Stomach (tissue), 9 donors: ENCODE data around the gene PPP1R16B. TPM values are rescaled to one million over a fixed set of nuclear protein-coding genes. Genes with fewer than 3 reads are reported as not detected.

Experiments used
- DNase-seq, 2 donors: peaks; one replicate each; pipeline versions ENCODE4 v3.0.0 to v3.0.0-alpha.2; 2013 to 2019
- H3K27ac ChIP-seq, 5 donors: fragments of 200-600 bp in 4 of 5; sonication (generic) in 4 of 5; one replicate each; pipeline ENCODE4 v1.5.1; 2013 to 2019; ENCODE audit warnings: mild to moderate bottlenecking in 1 of 5, moderate library complexity in 1 of 5
- H3K27me3 ChIP-seq, 3 donors: fragments of 200-600 bp; sonication (generic); one replicate each; pipeline ENCODE4 v1.5.1; 2017 to 2019; ENCODE audit warnings: mixed run types in 1 of 3
- H3K36me3 ChIP-seq, 4 donors: fragments of 200-600 bp; sonication (generic); 1 replicate in 3 of 4; 2 replicates in 1 of 4; pipeline ENCODE4 v1.5.1; 2016 to 2019
- H3K4me1 ChIP-seq, 4 donors: fragments of 200-600 bp; sonication (generic); one replicate each; pipeline ENCODE4 v1.5.1; 2016 to 2019
- H3K4me3 ChIP-seq, 4 donors: fragments of 200-600 bp; sonication (generic) in 3 of 4; one replicate each; pipeline ENCODE4 v1.5.1; 2016 to 2019; ENCODE audit warnings: mild to moderate bottlenecking in 1 of 4
- H3K9me3 ChIP-seq, 4 donors: fragments of 200-600 bp; sonication (generic); one replicate each; pipeline ENCODE4 v1.5.1; 2016 to 2019
- EP300 ChIP-seq: sonication (generic); formaldehyde crosslinking; IDR thresholded peaks from one replicate; pipeline ENCODE4 v1.6.1; 2017; ENCODE audit warnings: antibody characterized with exemption
- POLR2A ChIP-seq, 4 donors: fragments of 450-650 bp; IDR thresholded peaks; one replicate each; pipeline ENCODE4 v1.6.1; 2016; ENCODE audit warnings: antibody characterized with exemption in 4 of 4, control low read depth in 2 of 4, mild to moderate bottlenecking in 1 of 4, moderate library complexity in 1 of 4
- POLR2AphosphoS5 ChIP-seq, 3 donors: sonication (generic); formaldehyde crosslinking; IDR thresholded peaks; one replicate each; pipeline ENCODE4 v1.6.1; 2016; ENCODE audit warnings: antibody characterized with exemption in 3 of 3
- WGBS, 5 donors: extraction: QIAGEN DNeasy Blood & Tissue Kit in 3 of 5; methylation state at CpG; one replicate each; pipeline versions ENCODE4 v1.1.5 to v1.1.7; 2013 to 2018; 5-methylcytosine and 5-hydroxymethylcytosine counted together
- intact Hi-C: fragments of 100-400 bp; cut with DNase I; formaldehyde crosslinking; loops from one replicate; pipeline ENCODE4 v1.15.1; 2023; ENCODE audit warnings: low total_unique reads
- polyA plus RNA-seq, 3 donors: library from polyadenylated mRNA; stranded (reverse); fragments of 200-250 nt; gene quantifications; one replicate each; pipeline ENCODE4 v1.2.3, GENCODE V29; 2013
- total RNA-seq, 5 donors: library from RNA; depleted of rRNA; stranded (reverse); fragments of >200 nt; gene quantifications; one replicate each; pipeline versions ENCODE4 v1.1.0 to v1.2.3, GENCODE V29; 2014 to 2016
- TF ChIP-seq, protein P1 (sequence below), 7 experiments: fragments of 450-650 bp in 4 of 7; fragments of 200-600 bp in 3 of 7; sonication (generic) in 3 of 7; IDR thresholded peaks; one replicate each; pipeline ENCODE4 v1.5.1; 2016 to 2019; ENCODE audit warnings: antibody characterized with exemption in 7 of 7, control low read depth in 2 of 7, mild to moderate bottlenecking in 1 of 7
- donor health status: healthy with polysubstance abuse.
- donor health status: Bipolar disorder and iron deficiency.
- donor health status: healthy.

Gene PPP1R16B
- total and polyA plus RNA-seq, 8 donors = 1.2 to 18.7 (median 6.2) TPM

DNA sequence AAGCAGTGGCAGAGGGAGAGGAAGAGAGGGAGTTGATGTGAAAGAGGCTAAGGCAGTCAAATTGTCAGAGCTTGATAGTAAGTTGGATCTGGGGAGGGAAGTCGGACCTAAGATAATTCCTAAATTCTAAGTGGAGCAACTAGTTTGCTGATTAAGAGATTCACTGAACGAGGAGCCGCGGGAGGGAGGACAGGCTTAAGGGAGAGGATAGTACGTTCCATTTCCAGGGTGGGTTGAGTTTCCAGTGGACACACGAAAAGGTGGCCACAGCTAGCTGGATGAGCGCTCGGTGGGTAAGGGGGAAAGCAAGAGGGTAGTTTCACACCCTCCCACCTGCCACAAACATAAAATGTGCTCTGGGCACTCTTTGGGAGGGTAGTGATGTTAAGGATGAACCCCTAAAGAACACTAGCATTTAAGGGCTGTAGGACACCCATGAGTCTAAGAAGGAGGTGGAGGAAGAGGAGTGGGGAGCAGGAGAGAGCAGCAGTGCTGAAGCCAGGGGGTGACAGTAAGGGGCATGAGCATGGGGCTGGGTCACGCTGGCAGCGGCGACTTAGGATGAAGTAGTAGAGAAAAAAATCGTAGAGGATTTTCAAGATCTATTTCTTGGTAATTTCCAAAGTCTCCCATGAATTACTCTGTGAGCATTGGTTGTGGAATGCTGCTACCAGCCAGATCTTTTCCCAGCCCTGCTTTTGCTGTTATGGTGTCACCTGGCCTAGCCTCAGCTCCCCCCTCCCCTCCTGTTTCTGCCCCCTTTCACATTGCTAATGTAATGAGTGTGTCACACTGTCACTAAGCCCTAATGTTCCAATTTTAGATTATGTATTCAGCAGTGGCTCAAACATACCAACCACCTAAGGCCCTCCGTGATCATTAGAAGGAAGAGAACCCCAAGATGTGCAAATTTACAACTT, 35.9 kb upstream of the PPP1R16B start:
- Histone ChIP-seq H3K36me3 (peaks cover 60 to 100% (median 99%) of the 10 kb centered on the region in 4 donors), H3K4me1 (peaks cover 0 to 3% (median 1%) of the 10 kb centered on the region in 4 donors), H3K9me3 (peaks cover 0 to 8% (median 0%) of the 10 kb centered on the region in 4 donors), H3K27me3 (no peaks in the 10 kb centered on the region), H3K4me3 (no peak overlapping the region), H3K27ac (no peak overlapping the region)
- intact Hi-C loops = no loop called here
- TF ChIP-seq POLR2A (IDR thresholded peaks at IDR 0.05) (no peak), EP300 (no peak), POLR2AphosphoS5 (IDR thresholded peaks at IDR 0.05) (no peak)
- TF ChIP-seq, protein P1, sequence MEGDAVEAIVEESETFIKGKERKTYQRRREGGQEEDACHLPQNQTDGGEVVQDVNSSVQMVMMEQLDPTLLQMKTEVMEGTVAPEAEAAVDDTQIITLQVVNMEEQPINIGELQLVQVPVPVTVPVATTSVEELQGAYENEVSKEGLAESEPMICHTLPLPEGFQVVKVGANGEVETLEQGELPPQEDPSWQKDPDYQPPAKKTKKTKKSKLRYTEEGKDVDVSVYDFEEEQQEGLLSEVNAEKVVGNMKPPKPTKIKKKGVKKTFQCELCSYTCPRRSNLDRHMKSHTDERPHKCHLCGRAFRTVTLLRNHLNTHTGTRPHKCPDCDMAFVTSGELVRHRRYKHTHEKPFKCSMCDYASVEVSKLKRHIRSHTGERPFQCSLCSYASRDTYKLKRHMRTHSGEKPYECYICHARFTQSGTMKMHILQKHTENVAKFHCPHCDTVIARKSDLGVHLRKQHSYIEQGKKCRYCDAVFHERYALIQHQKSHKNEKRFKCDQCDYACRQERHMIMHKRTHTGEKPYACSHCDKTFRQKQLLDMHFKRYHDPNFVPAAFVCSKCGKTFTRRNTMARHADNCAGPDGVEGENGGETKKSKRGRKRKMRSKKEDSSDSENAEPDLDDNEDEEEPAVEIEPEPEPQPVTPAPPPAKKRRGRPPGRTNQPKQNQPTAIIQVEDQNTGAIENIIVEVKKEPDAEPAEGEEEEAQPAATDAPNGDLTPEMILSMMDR (IDR thresholded peaks at IDR 0.05) = no peak
- WGBS, 5 donors = 87 to 96% (median 95%) methylated on average over 13 of the region's 13 CpGs
- DNase-seq = no peak

DNA sequence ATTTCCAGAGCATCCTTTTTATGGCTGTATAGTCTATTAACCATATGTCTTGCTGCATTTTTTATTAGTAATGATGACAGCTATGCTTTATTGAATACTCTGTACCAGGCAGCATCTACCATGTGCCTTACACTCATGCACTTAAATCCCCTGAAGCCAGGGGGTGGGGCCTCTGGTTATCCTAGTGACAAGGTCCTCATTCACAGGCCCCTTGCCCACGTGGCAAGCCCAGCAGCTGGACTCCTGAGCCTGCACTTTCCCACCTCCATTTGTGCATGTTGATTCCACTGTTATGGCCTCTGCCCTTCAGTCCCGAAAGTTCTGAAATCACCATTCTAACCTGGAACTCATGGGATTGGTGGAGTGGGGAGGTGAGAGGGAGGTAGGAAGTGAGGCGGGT, 35.0 kb upstream of the PPP1R16B start:
- DNase-seq = no peak
- intact Hi-C loops = no loop called here

DNA sequence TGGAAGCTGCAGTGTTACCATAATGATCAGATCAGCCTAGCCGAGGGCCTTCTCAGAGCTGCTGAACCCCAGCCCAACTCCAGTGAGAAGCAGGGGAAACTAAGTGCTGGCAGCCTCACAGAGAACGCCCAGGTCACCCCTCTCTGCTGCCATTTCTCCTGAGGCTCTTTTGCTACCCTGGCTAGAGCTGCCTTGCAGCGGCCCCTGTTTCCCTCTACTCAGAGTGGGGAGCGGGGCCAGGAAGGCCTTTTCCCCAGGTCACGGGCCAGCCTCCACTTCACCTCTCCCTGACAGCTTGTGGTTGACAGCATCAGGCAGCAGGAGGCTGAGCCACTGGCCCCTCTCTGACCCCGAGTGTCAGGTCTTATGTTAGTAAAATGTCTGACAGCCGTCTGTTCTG, 34.5 kb upstream of the PPP1R16B start:
- Histone ChIP-seq H3K36me3 (peaks cover 64 to 100% (median 98%) of the 10 kb centered on the region in 4 donors), H3K4me1 (no peaks in the 10 kb centered on the region), H3K9me3 (peaks cover 0 to 8% (median 0%) of the 10 kb centered on the region in 4 donors), H3K27me3 (no peaks in the 10 kb centered on the region), H3K4me3 (no peak overlapping the region), H3K27ac (no peak overlapping the region)
- 78 to 88% (median 85%) methylated on average over 7 of the region's 7 CpGs for WGBS, 5 donors
- intact Hi-C loops = no loop called here
- no peak for DNase-seq
- TF ChIP-seq, protein P1 (IDR thresholded peaks at IDR 0.05) = no peak
- TF ChIP-seq EP300 (no peak), POLR2A (IDR thresholded peaks at IDR 0.05) (no peak), POLR2AphosphoS5 (IDR thresholded peaks at IDR 0.05) (no peak)

More for the DNA sequence above, 35.0 kb upstream of the PPP1R16B start:
- Histone ChIP-seq H3K4me3 (no peak overlapping the region), H3K27ac (no peak overlapping the region), H3K36me3 (peaks cover 63 to 100% (median 98%) of the 10 kb centered on the region in 4 donors), H3K9me3 (peaks cover 0 to 8% (median 0%) of the 10 kb centered on the region in 4 donors), H3K27me3 (no peaks in the 10 kb centered on the region), H3K4me1 (no peaks in the 10 kb centered on the region)
- TF ChIP-seq EP300 (no peak), POLR2A (IDR thresholded peaks at IDR 0.05) (no peak), POLR2AphosphoS5 (IDR thresholded peaks at IDR 0.05) (no peak)
- TF ChIP-seq, protein P1 (IDR thresholded peaks at IDR 0.05) = no peak
- WGBS, 5 donors = 83 to 94% (median 89%) methylated on average over 3 of the region's 3 CpGs

DNA sequence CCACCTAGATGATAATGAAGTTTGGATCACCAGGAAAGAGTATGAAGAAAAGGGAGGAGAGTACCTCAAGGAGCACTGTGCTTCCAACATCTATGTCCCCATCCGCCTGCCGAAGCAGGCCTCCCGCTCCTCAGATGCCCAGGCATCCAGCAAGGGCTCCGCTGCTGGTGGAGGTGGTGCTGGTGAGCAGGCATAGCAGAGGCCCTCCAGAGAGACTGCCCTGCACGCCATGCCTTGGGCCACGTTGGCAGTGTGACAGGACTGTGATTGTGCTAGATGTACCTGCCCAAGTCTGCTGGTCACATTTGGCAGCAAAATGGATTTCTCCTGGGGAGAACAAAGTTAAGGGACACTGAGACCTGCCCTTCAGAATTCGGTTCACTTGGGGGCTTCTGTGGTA, 33.9 kb upstream of the PPP1R16B start:
- TF ChIP-seq POLR2A (IDR thresholded peaks at IDR 0.05) = no peak
- TF ChIP-seq POLR2AphosphoS5 (IDR thresholded peaks at IDR 0.05) = no peak
- TF ChIP-seq, protein P1 (IDR thresholded peaks at IDR 0.05) = no peak
- TF ChIP-seq EP300 = no peak
- H3K27ac ChIP-seq = no peak overlapping the region
- H3K9me3 ChIP-seq = peaks cover 0 to 8% (median 0%) of the 10 kb centered on the region in 4 donors
- H3K27me3 ChIP-seq = no peaks in the 10 kb centered on the region
- intact Hi-C loops = no loop called here
- H3K4me1 ChIP-seq = no peaks in the 10 kb centered on the region
- H3K4me3 ChIP-seq = no peak overlapping the region
- H3K36me3 ChIP-seq = peaks cover 60 to 100% (median 94%) of the 10 kb centered on the region in 4 donors
- WGBS, 5 donors = 85 to 97% (median 94%) methylated on average over 3 to 7 of the region's 7 CpGs
- no peak for DNase-seq
